Naive thymus-derived CD4-positive, alpha-beta T cell (primary cell): ENCODE data around the gene LPXN. TPM values are rescaled to one million over a fixed set of nuclear protein-coding genes. Genes with fewer than 3 reads are reported as not detected.

Experiments used
- ATAC-seq: fragments of 150-1000 bp; cut with Tn5 transposase; 2 replicates; pipeline ENCODE4 v1.10.0; 2021; ENCODE audit warnings: mild to moderate bottlenecking, moderate library complexity
- CTCF ChIA-PET: fragments of 350-600 bp; sonication (Branson Sonifier 250); formaldehyde crosslinking; loops from one replicate; lab custom pipeline; 2021; ENCODE audit warnings: antibody characterized with exemption; lab: Charles Lee
- POLR2A ChIA-PET: fragments of 350-600 bp; sonication (Branson Sonifier 250); formaldehyde crosslinking; loops from one replicate; lab custom pipeline; 2021; ENCODE audit warnings: antibody characterized with exemption, inconsistent platforms; lab: Charles Lee
- DNase-seq, 9 donors: peaks; one replicate each; pipeline versions ENCODE4 v3.0.0 to v3.0.0-alpha.2; 2020 to 2022; ENCODE audit warnings: mixed read lengths in 1 of 9
- H3K27ac ChIP-seq: one replicate; pipeline ENCODE4 v1.7.0; 2013; ENCODE audit warnings: mild to moderate bottlenecking, low read depth, low read length, moderate library complexity
- H3K27me3 ChIP-seq, 2 donors: one replicate each; pipeline ENCODE4 v1.7.0; 2013; ENCODE audit warnings: low read length in 2 of 2, mild to moderate bottlenecking in 2 of 2, moderate library complexity in 2 of 2; ENCODE audit not compliant: control insufficient read depth in 2 of 2, insufficient read depth in 2 of 2
- H3K36me3 ChIP-seq, 3 experiments: 1 replicate in 2 of 3; 2 replicates in 1 of 3; pipeline ENCODE4 v1.7.0; 2013; ENCODE audit warnings: low read length in 3 of 3, mild to moderate bottlenecking in 3 of 3, moderate library complexity in 1 of 3; ENCODE audit not compliant: insufficient read depth in 3 of 3, control insufficient read depth in 2 of 3
- H3K4me1 ChIP-seq, 2 donors: one replicate each; pipeline ENCODE4 v1.7.0; 2013; ENCODE audit warnings: low read length in 2 of 2, mild to moderate bottlenecking in 2 of 2, moderate library complexity in 1 of 2; ENCODE audit not compliant: control insufficient read depth in 2 of 2, insufficient read depth in 2 of 2
- H3K4me3 ChIP-seq: 2 replicates; pipeline ENCODE4 v1.7.0; 2013; ENCODE audit warnings: mild to moderate bottlenecking, low read length
- H3K9me3 ChIP-seq, 3 experiments: 1 replicate in 2 of 3; 2 replicates in 1 of 3; pipeline ENCODE4 v1.7.0; 2013; ENCODE audit warnings: low read length in 3 of 3; ENCODE audit not compliant: control insufficient read depth in 2 of 3
- H3K27ac Mint-ChIP-seq, 9 donors: one replicate each; pipeline ENCODE4 v1.8.0; 2020 to 2022; ENCODE audit warnings: mixed read lengths in 9 of 9, mild to moderate bottlenecking in 8 of 9, moderate library complexity in 5 of 9, inconsistent platforms in 2 of 9
- H3K27me3 Mint-ChIP-seq, 5 donors: one replicate each; pipeline ENCODE4 v1.8.0; 2021 to 2022; ENCODE audit warnings: mixed read lengths in 5 of 5, mild to moderate bottlenecking in 1 of 5
- H3K36me3 Mint-ChIP-seq, 5 donors: one replicate each; pipeline ENCODE4 v1.8.0; 2020 to 2022; ENCODE audit warnings: mixed read lengths in 5 of 5, mild to moderate bottlenecking in 3 of 5, inconsistent platforms in 1 of 5
- H3K4me1 Mint-ChIP-seq, 7 donors: one replicate each; pipeline ENCODE4 v1.8.0; 2020 to 2022; ENCODE audit warnings: mixed read lengths in 7 of 7, mild to moderate bottlenecking in 3 of 7, inconsistent platforms in 1 of 7
- H3K4me3 Mint-ChIP-seq, 10 donors: one replicate each; pipeline ENCODE4 v1.8.0; 2020 to 2022; ENCODE audit warnings: mild to moderate bottlenecking in 10 of 10, mixed read lengths in 10 of 10, moderate library complexity in 6 of 10, inconsistent platforms in 2 of 10
- H3K9me3 Mint-ChIP-seq, 11 donors: one replicate each; pipeline ENCODE4 v1.8.0; 2020 to 2022; ENCODE audit warnings: mixed read lengths in 11 of 11, mild to moderate bottlenecking in 4 of 11, inconsistent platforms in 1 of 11, moderate library complexity in 1 of 11
- intact Hi-C, 2 donors: fragments of 100-400 bp; cut with micrococcal nuclease; formaldehyde crosslinking; loops; one replicate each; pipeline ENCODE4 v1.15.1; 2023
- polyA plus RNA-seq, 2 donors: library from polyadenylated mRNA; unstranded; fragments of 300-500 nt; fragmentation: Illumina TruSeq; gene quantifications; one replicate each; pipeline ENCODE4 v1.2.3, GENCODE V29; 2021
- total RNA-seq, 6 experiments: library from RNA in 5 of 6; stranded (reverse) in 5 of 6; gene quantifications; 1 replicate in 5 of 6; 2 replicates in 1 of 6; pipeline ENCODE4 v1.2.3 and lab custom pipeline; 2021 to 2026

The LPXN gene
- total and polyA plus RNA-seq, 7 experiments from 2014 or later: 58.2 to 215 (median 143) TPM

GRCh38 chr11:58586998-58587397 is 11.3 kb upstream of the LPXN start:
- H3K36me3 Mint-ChIP-seq: peaks cover 0 to 35% (median 11%) of the 10 kb centered on the region in 5 donors
- Histone ChIP-seq H3K27ac (no peak overlapping the region), H3K36me3 (peaks cover 0 to 5% (median 0%) of the 10 kb centered on the region in 3 experiments), H3K4me1 (peaks cover 7 to 15% of the 10 kb centered on the region in 2 donors), H3K4me3 (no peak overlapping the region), H3K27me3 (no peaks in the 10 kb centered on the region), H3K9me3 (no peaks in the 10 kb centered on the region)
- CTCF ChIA-PET: interaction anchor here (2.3 kb wide), 1 partner anchor 19 kb away, joined by 11 read pairs; no protein-coding TSS in a partner anchor
- peaks cover 35 to 89% (median 82%) of the 10 kb centered on the region in 7 donors for H3K4me1 Mint-ChIP-seq
- H3K4me3 Mint-ChIP-seq: no peak overlapping the region
- no peak for DNase-seq
- H3K27me3 Mint-ChIP-seq: no peaks in the 10 kb centered on the region
- no peak for ATAC-seq
- H3K9me3 Mint-ChIP-seq: peaks cover 0 to 1% (median 0%) of the 10 kb centered on the region in 11 donors
- POLR2A ChIA-PET: interaction anchor here (0.6 kb wide), 1 partner anchor 140 kb away, joined by 3 read pairs; no protein-coding TSS in a partner anchor
- peak overlapping the region in 1 of 9 donors; percentile 2 for H3K27ac Mint-ChIP-seq
- intact Hi-C loops: loop anchor here in 1 of 2 donors (1.0 kb wide), 1 partner anchor 9 kb away; no protein-coding TSS in a partner anchor

- Mint-ChIP-seq H3K36me3 (peaks cover 0 to 21% (median 13%) of the 10 kb centered on the region in 5 donors), H3K4me1 (peaks cover 32 to 75% (median 67%) of the 10 kb centered on the region in 7 donors), H3K4me3 (peak overlapping the region in 7 of 10 donors; percentile 11 to 99 (median 44)), H3K27me3 (peaks cover 0 to 5% (median 0%) of the 10 kb centered on the region in 5 donors), H3K9me3 (peaks cover 0 to 11% (median 0%) of the 10 kb centered on the region in 11 donors), H3K27ac (no peak overlapping the region)
- Histone ChIP-seq H3K27me3 (no peaks in the 10 kb centered on the region), H3K4me3 (no peak overlapping the region), H3K9me3 (no peaks in the 10 kb centered on the region), H3K36me3 (peaks cover 0 to 9% (median 0%) of the 10 kb centered on the region in 3 experiments), H3K4me1 (peaks cover 18 to 38% of the 10 kb centered on the region in 2 donors), H3K27ac (no peak overlapping the region)
- intact Hi-C loops: loop anchor here in 1 of 2 donors (1.0 kb wide), 1 partner anchor 10 kb away; no protein-coding TSS in a partner anchor
- ChIA-PET POLR2A (interaction anchor here (0.8 to 1.3 kb wide), 3 partner anchors 14 to 52 kb away, joined by 3 to 4 read pairs (median 4); no protein-coding TSS in a partner anchor), CTCF (interaction anchor here (1.1 to 1.9 kb wide), 2 partner anchors 14 to 15 kb away, joined by 3 to 7 read pairs; no protein-coding TSS in a partner anchor)
- ATAC-seq (no peak), DNase-seq (no peak)
Measured at GRCh38 chr11:58582437-58582836, 6.8 kb upstream of the LPXN start.

GRCh38 chr11:58580311-58580710 is 4.7 kb upstream of the LPXN start:
- Mint-ChIP-seq H3K4me1 (peaks cover 21 to 76% (median 65%) of the 10 kb centered on the region in 7 donors), H3K27ac (peak overlapping the region; percentile 92 to 100 (median 98)), H3K36me3 (peaks cover 0 to 15% (median 0%) of the 10 kb centered on the region in 5 donors), H3K9me3 (peaks cover 0 to 10% (median 0%) of the 10 kb centered on the region in 11 donors), H3K4me3 (peak overlapping the region; percentile 95 to 100 (median 98)), H3K27me3 (peaks cover 0 to 5% (median 0%) of the 10 kb centered on the region in 5 donors)
- POLR2A ChIA-PET: interaction anchor here (0.9 to 8.6 kb wide), 4 partner anchors 12 to 73 kb away, joined by 4 to 140 read pairs (median 32); no protein-coding TSS in a partner anchor
- Histone ChIP-seq H3K4me3 (peak overlapping the region; percentile 85), H3K9me3 (no peaks in the 10 kb centered on the region), H3K36me3 (peaks cover 0 to 4% (median 0%) of the 10 kb centered on the region in 3 experiments), H3K27me3 (no peaks in the 10 kb centered on the region), H3K27ac (peak overlapping the region; percentile 98), H3K4me1 (peaks cover 35 to 51% of the 10 kb centered on the region in 2 donors)
- intact Hi-C loops: no loop called here
- no peak for DNase-seq
- ATAC-seq: no peak
- CTCF ChIA-PET: interaction anchor here (0.6 to 2.3 kb wide), 7 partner anchors 10 to 135 kb away, joined by 4 to 27 read pairs (median 4); no protein-coding TSS in a partner anchor

GRCh38 chr11:58579192-58580129 is 3.8 kb upstream of the LPXN start:
- Mint-ChIP-seq H3K4me1 (peaks cover 27 to 80% (median 70%) of the 10 kb centered on the region in 7 donors), H3K27me3 (peaks cover 0 to 5% (median 0%) of the 10 kb centered on the region in 5 donors), H3K36me3 (peaks cover 0 to 20% (median 0%) of the 10 kb centered on the region in 5 donors), H3K9me3 (peaks cover 0 to 10% (median 0%) of the 10 kb centered on the region in 11 donors), H3K27ac (peak overlapping the region; percentile 98 to 100 (median 100)), H3K4me3 (peak overlapping the region; percentile 95 to 100 (median 98))
- peaks cover 42 to 58% of the 10 kb centered on the region in 2 donors for H3K4me1 ChIP-seq
- DNase-seq: peak; percentile 85 to 93 (median 90)
- H3K27me3 ChIP-seq: no peaks in the 10 kb centered on the region
- ChIA-PET CTCF (interaction anchor here (0.6 to 2.3 kb wide), 8 partner anchors 11 to 148 kb away, joined by 3 to 27 read pairs (median 4); no protein-coding TSS in a partner anchor), POLR2A (interaction anchor here (0.6 to 8.6 kb wide), 7 partner anchors 11 to 838 kb away, joined by 3 to 140 read pairs (median 4); no protein-coding TSS in a partner anchor)
- intact Hi-C loops: loop anchor here (1.0 to 10.0 kb wide), 11 partner anchors 11 to 1242 kb away; partner anchors contain the start of genes FAM111B (in 1 of the 2), P2RX3 (in 1 of the 2), SLC43A3 (in 1 of the 2) and SSRP1 (in 1 of the 2)
- peak overlapping the region; percentile 85 for H3K4me3 ChIP-seq
- peak; percentile 60 for ATAC-seq
- peaks cover 0 to 4% (median 0%) of the 10 kb centered on the region in 3 experiments for H3K36me3 ChIP-seq
- H3K27ac ChIP-seq: peak overlapping the region; percentile 98
- H3K9me3 ChIP-seq: no peaks in the 10 kb centered on the region

GRCh38 chr11:58578635-58579191 is 3.1 kb upstream of the LPXN start, which contains the start of gene ZFP91:
Gene ZFP91 (plus strand): TSS chr11:58579063. CDS start chr11:58579282, 219 bp downstream.
- Mint-ChIP-seq H3K4me1 (peaks cover 31 to 81% (median 74%) of the 10 kb centered on the region in 7 donors), H3K27ac (peak within 1 kb of the TSS; percentile 98 to 100 (median 100)), H3K4me3 (peak within 1 kb of the TSS; percentile 95 to 100 (median 98)), H3K36me3 (peaks cover 0 to 24% (median 0%) of the 10 kb centered on the region in 5 donors), H3K9me3 (peaks cover 0 to 10% (median 0%) of the 10 kb centered on the region in 11 donors), H3K27me3 (peaks cover 0 to 5% (median 0%) of the 10 kb centered on the region in 5 donors)
- Histone ChIP-seq H3K36me3 (peaks cover 0 to 4% (median 0%) of the 10 kb centered on the region in 3 experiments), H3K9me3 (no peaks in the 10 kb centered on the region), H3K27ac (peak within 1 kb of the TSS; percentile 98), H3K4me3 (peak within 1 kb of the TSS; percentile 99), H3K4me1 (peaks cover 42 to 59% of the 10 kb centered on the region in 2 donors), H3K27me3 (no peaks in the 10 kb centered on the region)
- ATAC-seq (peak; percentile 74), DNase-seq (peak; percentile 84 to 98 (median 94))
- intact Hi-C loops: loop anchor here (1.0 to 10.0 kb wide), 24 partner anchors 10 to 1253 kb away; partner anchors contain the start of genes CLP1 (in 2 of the 2), MED19 (in 2 of the 2), PATL1 (in 2 of the 2) and SELENOH (in 2 of the 2)
- POLR2A ChIA-PET: interaction anchor here (1.0 to 8.6 kb wide), 11 partner anchors 11 to 1253 kb away, joined by 3 to 140 read pairs (median 4); partner anchors contain the start of genes OSBP and SELENOH
- CTCF ChIA-PET: interaction anchor here (0.6 to 3.3 kb wide), 6 partner anchors 11 to 148 kb away, joined by 3 to 27 read pairs (median 15); no protein-coding TSS in a partner anchor
